ENCODE measurements around the gene SCYL3.

Gene SCYL3

GRCh38 chr1:169902751-169903150, 9.1 kb upstream of the SCYL3 start:
- H3K4me3 ChIP-seq (ENCODE audit: low read length), result no peak overlapping the region
- DNase-seq (ENCODE audit: low read depth, low spot score), result no peak

GRCh38 chr1:169901115-169901514, 7.4 kb upstream of the SCYL3 start:
- no peak overlapping the region for H3K4me3 ChIP-seq (ENCODE audit: low read length)
- no peak for DNase-seq (ENCODE audit: low read depth, low spot score)

GRCh38 chr1:169900571-169900970, 6.9 kb upstream of the SCYL3 start:
- no peak for DNase-seq (ENCODE audit: low read depth, low spot score)
- no peak overlapping the region for H3K4me3 ChIP-seq (ENCODE audit: low read length)

DNA sequence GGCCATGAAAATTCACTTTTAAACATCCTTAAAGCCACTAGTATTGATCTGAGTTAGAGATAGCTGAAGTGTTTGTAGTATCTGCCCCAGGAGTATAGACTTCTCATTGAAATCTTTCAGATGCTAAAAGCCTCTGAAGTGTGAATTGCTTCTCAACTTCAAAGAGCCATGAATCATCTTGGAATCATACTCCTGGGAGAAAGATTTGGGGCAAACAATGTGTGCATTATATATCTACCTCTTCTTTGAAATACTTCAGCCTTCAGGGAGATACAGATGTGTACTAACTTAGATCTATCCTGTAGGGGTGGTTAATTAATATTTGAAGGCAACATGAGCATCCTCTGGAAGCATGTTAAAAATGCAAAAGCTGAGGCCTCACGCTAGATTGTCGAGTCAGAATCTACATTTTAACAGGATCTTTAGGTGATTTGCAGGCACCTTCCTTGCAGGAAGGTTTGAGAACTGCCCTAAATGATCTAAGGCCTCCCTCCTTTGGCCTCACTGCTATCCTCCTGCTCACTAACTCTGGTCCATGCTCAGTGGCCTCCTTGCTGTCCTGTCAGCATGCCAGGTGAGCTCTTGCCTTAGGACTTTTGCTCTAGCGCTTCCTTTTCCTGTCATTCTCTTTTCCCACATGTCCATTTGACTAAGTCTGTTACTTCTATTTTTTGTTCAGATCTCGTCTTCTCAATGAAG, 6.0 kb upstream of the SCYL3 start:
- no peak overlapping the region for H3K4me3 ChIP-seq (ENCODE audit: low read length)
- no peak for DNase-seq (ENCODE audit: low read depth, low spot score)

DNA sequence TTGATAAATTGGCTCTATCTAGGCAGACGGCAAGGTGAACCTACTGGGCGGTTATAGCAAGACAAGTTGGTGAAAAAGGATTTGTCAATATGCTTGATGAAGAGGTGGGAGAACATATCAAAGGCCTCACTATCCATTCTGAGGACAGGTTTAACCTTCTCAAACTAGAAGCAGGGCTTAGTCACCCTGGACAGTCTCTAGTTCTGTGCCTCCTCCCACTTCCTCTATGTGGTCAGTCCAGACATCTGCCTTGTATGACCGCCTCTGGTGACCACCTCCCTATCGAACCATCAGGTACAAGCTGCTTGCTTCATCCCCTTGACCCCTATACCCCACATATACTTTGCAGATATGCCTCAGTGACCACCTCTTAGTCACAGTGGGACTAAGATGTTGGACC, 2.3 kb upstream of the SCYL3 start:
- DNase-seq (ENCODE audit: low read depth, low spot score), result no peak
- H3K4me3 ChIP-seq (ENCODE audit: low read length), result no peak overlapping the region

GRCh38 chr1:169894424-169895145, 889 bp upstream of the SCYL3 start:
- DNase-seq (ENCODE audit: low read depth, low spot score), result no peak
- peak overlapping the region; percentile 65 for H3K4me3 ChIP-seq (ENCODE audit: low read length)

DNA sequence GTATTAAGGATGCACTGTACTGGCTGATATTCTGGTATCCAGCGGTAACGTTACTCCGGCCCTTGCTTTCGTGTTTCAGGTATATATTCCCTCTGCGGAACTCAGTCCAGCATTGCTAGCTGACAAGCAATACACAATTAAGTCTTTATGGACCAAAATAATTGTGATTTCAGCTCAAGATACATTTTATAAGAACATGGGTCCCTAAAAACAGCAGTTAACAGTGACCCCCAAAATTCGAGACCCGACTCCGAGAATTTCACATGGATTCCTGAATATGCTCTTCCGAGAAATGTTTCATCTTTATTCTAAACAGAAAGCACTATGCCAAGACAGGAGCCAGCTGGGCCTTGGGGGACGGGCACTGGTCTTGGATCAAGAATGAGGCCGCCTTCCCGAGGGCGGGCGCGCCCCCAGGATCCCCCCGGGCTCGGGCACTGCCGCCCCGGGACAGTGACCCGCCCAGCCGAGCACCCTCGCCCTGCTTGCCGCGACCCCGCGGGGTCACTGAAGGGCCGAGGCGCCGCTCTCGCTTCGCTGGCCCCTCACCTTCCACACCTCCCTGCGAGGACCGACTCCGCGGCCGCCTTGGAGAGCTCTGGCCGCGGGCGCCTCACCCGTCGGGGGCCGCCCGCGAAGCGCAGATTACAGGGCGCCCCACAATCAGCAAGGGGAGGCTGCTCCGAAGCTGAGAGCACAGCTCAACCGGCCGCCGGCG, 610 bp downstream of the SCYL3 start:
- DNase-seq (ENCODE audit: low read depth, low spot score), result no peak
- peak overlapping the region; percentile 65 for H3K4me3 ChIP-seq (ENCODE audit: low read length)

DNA sequence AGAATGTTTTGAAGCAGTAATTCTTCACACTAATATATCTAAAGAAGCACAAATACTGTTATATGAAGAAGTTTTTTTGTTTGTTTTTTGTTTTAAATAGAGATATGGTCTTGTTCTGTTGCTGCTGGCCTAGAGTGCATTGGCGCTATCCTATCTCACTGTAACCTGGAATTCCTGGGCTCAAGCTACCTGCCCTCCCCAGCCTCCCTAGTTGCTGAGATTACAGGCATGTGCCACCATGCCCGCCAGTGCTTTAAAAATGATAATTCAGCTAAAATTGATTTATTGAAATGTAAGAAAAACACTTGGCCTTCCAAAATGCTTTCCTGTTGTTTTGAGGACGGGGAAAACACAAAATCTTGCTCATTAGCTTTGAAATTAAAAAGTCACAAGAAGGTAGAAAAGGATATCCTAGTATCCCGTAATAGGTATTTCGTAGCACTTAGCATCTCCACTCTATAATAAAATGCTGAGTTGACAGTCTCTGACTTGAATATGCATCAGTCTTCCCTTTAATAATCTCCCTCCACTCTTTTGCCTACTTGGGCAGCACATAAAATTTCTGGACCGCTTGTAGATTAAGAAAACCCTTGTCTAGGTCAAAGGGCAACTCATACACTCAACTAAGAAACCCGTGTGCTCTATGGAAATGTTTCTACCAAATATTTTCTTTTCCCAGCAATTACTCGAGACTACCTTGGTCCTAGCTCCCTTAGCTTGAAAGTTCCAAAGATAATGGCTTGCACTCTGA, 1.3 kb downstream of the SCYL3 start:
- DNase-seq (ENCODE audit: low read depth, low spot score), result no peak

GRCh38 chr1:169891539-169891885, 2.2 kb downstream of the SCYL3 start:
- H3K4me3 ChIP-seq (ENCODE audit: low read length), result peak overlapping the region; percentile 4; the same call in 1 of the 2 replicates
- no peak for DNase-seq (ENCODE audit: low read depth, low spot score)

More for the DNA sequence above, 1.3 kb downstream of the SCYL3 start:
- peak overlapping the region; percentile 65 for H3K4me3 ChIP-seq (ENCODE audit: low read length)

- peak; percentile 64 for DNase-seq (ENCODE audit: low read depth, low spot score)
- H3K4me3 ChIP-seq (ENCODE audit: low read length), result peak overlapping the region; percentile 5; the same call in 1 of the 2 replicates
Observed at GRCh38 chr1:169890761-169891538, 2.7 kb downstream of the SCYL3 start.

GRCh38 chr1:169889871-169890270, 3.8 kb downstream of the SCYL3 start:
- no peak overlapping the region for H3K4me3 ChIP-seq (ENCODE audit: low read length)
- DNase-seq (ENCODE audit: low read depth, low spot score), result no peak

DNA sequence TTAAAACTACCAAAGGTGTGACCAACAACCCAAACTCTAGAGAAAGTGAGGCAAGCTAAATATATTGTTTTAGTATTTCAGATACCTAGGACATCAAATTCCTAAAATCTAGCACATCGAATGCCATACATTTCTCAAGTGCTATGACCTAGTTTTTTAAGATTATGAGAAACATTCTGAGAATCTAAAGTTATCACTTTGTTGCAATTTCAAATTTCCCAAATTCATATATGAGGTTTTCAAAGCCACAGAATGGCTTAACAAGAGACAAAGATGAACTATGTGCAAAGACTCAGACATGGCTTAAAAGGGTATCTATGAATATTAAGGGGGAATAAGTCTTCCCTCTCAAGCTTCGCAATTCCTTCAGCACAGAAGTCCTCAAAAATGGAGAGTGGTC, 6.8 kb downstream of the SCYL3 start:
- H3K4me3 ChIP-seq (ENCODE audit: low read length), result no peak overlapping the region
- DNase-seq (ENCODE audit: low read depth, low spot score), result no peak

GRCh38 chr1:169886422-169886821, 7.3 kb downstream of the SCYL3 start:
- H3K4me3 ChIP-seq (ENCODE audit: low read length), result no peak overlapping the region
- DNase-seq (ENCODE audit: low read depth, low spot score), result no peak

GRCh38 chr1:169885207-169885606, 8.5 kb downstream of the SCYL3 start:
- no peak overlapping the region for H3K4me3 ChIP-seq (ENCODE audit: low read length)
- no peak for DNase-seq (ENCODE audit: low read depth, low spot score)

- H3K4me3 ChIP-seq (ENCODE audit: low read length), result no peak overlapping the region
- no peak for DNase-seq (ENCODE audit: low read depth, low spot score)
Observed at GRCh38 chr1:169884634-169885033, 9.1 kb downstream of the SCYL3 start.

DNA sequence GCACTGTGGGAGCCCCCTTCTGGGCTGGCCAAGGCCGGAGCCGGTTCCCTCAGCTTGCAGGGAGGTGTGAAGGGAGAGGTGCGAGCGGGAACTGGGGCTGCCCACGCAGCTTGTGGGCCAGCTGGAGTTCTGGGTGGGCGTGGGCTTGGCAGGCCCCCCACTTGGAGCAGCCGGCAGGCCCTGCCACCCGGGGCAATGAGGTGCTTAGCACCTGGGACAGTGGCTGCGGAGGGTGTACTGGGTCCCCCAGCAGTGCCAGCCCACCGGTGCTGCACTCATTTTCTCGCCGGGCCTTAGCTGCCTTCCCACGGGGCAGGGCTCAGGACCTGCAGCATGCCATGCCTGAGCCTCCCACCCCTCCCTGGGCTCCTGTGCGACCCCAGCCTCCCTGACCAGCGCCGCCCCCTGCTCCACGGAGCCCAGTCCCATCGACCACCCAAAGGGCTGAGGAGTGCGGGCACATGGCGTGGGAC, 11.6 kb downstream of the SCYL3 start:
- no peak for DNase-seq (ENCODE audit: low read depth, low spot score)
- H3K4me3 ChIP-seq (ENCODE audit: low read length), result no peak overlapping the region

DNA sequence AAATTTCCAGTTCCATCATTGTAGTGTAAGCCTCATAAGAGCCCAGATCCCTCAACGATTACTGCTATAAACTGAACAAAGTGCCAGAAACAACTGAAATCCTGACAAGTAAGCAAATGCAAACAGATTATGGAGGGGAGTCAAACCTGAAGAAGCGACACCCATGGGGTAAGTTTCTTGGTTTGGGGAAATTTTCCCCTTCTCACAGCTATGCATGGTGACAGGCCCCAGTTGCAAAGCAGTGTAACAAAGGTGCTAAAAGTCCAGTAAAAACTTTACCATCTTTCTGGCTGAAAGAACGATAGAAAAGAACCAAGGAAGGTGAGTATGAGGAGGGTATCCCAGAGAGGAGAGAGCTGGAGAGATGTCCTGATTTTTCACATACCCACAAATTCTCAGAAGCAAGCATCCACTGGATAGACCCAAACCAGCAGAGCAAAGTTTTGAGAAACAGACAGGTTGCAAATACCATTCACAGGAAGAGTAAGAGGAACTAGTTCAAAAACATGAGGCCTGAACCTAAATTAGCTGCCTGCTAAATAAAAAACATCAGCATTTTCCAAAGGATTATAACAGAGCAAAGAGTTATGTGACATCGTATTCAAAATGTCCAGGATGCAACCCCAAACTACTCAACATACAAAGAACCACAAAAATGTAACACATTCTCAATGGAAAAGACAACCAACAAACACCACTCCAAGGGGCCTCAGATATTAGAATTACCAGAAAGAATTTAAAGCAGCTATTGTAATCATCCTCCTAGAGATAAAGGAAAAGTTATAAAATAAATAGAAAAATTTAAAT, 14.5 kb downstream of the SCYL3 start:
- H3K4me3 ChIP-seq (ENCODE audit: low read length), result no peak overlapping the region
- no peak for DNase-seq (ENCODE audit: low read depth, low spot score)

- DNase-seq (ENCODE audit: low read depth, low spot score), result no peak
- no peak overlapping the region for H3K4me3 ChIP-seq (ENCODE audit: low read length)
Observed at GRCh38 chr1:169878498-169878897, 15.2 kb downstream of the SCYL3 start.
